HG02870 (cell line): ENCODE measurements around the gene DHX29.

Experiments
- ATAC-seq: cut with Tn5 transposase; IDR thresholded peaks from one replicate; pipeline ENCODE4 v1.9.1; 2021; ENCODE audit warnings: mild to moderate bottlenecking, moderate library complexity; ENCODE audit not compliant: unreplicated experiment

The DHX29 gene

DNA sequence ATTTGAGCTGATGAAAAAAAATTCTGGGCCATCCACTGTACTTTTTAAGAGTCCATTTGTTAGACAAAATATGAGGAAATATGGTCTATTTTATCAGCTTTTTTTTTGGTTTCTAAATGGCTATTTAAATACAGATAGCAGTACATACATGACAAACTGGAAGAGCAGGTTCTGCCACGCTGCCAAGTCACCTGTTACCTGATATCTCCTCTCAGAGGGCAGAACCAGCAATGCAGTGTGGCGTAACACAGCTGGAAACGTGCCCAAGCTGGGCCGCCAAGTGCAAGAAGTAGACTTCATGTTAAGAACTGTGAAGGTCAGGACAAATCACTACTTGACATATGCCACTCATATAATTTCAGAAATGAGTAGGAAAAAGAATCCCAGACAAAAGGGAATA is 88.5 kb downstream of the DHX29 start:
- no peak for ATAC-seq

DNA sequence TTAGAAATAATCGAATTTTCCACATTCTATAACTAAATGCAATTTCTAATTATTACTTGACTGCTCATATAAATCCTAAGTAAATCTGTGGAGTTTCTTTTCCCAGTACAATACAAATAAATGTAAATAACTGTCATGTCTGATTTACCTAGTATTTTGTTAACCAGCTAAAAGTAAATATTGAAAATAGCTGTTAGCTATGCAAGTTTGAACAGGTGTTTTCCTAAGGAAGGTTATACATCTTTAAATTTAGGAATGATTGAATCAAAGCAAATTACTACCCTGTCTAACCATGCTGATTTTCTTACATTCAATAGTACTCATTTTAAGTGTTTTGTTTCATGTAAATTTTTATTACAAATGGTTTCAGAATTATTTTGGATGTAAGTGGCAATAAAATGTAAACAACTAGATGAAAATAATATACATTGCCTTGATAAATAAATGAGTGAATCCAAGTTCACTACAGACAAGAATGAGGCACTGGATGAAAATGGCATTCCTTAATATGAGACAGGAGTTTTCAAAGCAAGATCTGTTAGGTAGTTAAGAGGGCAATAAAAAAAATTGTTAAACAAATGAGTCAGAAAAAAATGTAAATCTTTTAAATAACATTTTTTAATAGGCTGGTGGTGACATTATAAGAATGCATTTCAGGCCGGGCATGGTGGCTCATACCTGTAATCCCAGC is 96.2 kb downstream of the DHX29 start:
- no peak for ATAC-seq
